Measurements from ENCODE around the gene DNASE1L1. TPM values are rescaled to one million over a fixed set of nuclear protein-coding genes. Genes with fewer than 3 reads are reported as not detected.
A peak's percentile ranks its signal among the peaks of the same experiment; 100 is the strongest.

DNASE1L1 gene
- total RNA-seq, 1 donor from 2014 or later, result 15.8 TPM

- no peak for TF ChIP-seq CTCF (IDR thresholded peaks at IDR 0.05; ENCODE audit: partially characterized antibody, unreplicated experiment)
- Mint-ChIP-seq H3K27ac (ENCODE audit: unreplicated experiment) (no peak overlapping the region), H3K27me3 (ENCODE audit: unreplicated experiment) (no peaks in the 10 kb centered on the region), H3K4me1 (ENCODE audit: low read depth, unreplicated experiment) (no peaks in the 10 kb centered on the region), H3K4me3 (ENCODE audit: unreplicated experiment) (peak overlapping the region; percentile 65), H3K36me3 (ENCODE audit: unreplicated experiment) (no peaks in the 10 kb centered on the region), H3K9me3 (ENCODE audit: unreplicated experiment) (no peaks in the 10 kb centered on the region)
- DNase-seq, result no peak
Observed at GRCh38 chrX:154444755-154445246, 35.7 kb upstream of the DNASE1L1 start.

- peak within 1 kb of the TSS; percentile 80 for H3K4me3 Mint-ChIP-seq (ENCODE audit: unreplicated experiment)
- DNase-seq, result peak; percentile 81
- no peaks in the 10 kb centered on the region for H3K36me3 Mint-ChIP-seq (ENCODE audit: unreplicated experiment)
- H3K27ac Mint-ChIP-seq (ENCODE audit: unreplicated experiment), result peak within 1 kb of the TSS; percentile 84
- no peak for TF ChIP-seq CTCF (IDR thresholded peaks at IDR 0.05; ENCODE audit: partially characterized antibody, unreplicated experiment)
- H3K4me1 Mint-ChIP-seq (ENCODE audit: low read depth, unreplicated experiment), result no peaks in the 10 kb centered on the region
- no peaks in the 10 kb centered on the region for H3K9me3 Mint-ChIP-seq (ENCODE audit: unreplicated experiment)
- no peaks in the 10 kb centered on the region for H3K27me3 Mint-ChIP-seq (ENCODE audit: unreplicated experiment)
Observed at GRCh38 chrX:154443992-154444754, 35.1 kb upstream of the DNASE1L1 start, which contains the start of gene FAM50A. TSS of gene FAM50A (plus strand) at chrX:154444141. CDS start at chrX:154444236, 95 bp downstream.

- peak overlapping the region; percentile 80 for H3K4me3 Mint-ChIP-seq (ENCODE audit: unreplicated experiment)
- H3K9me3 Mint-ChIP-seq (ENCODE audit: unreplicated experiment), result no peaks in the 10 kb centered on the region
- peak; percentile 29 for DNase-seq
- H3K27ac Mint-ChIP-seq (ENCODE audit: unreplicated experiment), result peak overlapping the region; percentile 84
- TF ChIP-seq CTCF (IDR thresholded peaks at IDR 0.05; ENCODE audit: partially characterized antibody, unreplicated experiment), result no peak
- H3K27me3 Mint-ChIP-seq (ENCODE audit: unreplicated experiment), result no peaks in the 10 kb centered on the region
- H3K4me1 Mint-ChIP-seq (ENCODE audit: low read depth, unreplicated experiment), result peaks cover 2% of the 10 kb centered on the region
- no peaks in the 10 kb centered on the region for H3K36me3 Mint-ChIP-seq (ENCODE audit: unreplicated experiment)
Observed at GRCh38 chrX:154443479-154443910, 34.4 kb upstream of the DNASE1L1 start.

GRCh38 chrX:154441984-154442707, 33.1 kb upstream of the DNASE1L1 start:
- H3K9me3 Mint-ChIP-seq (ENCODE audit: unreplicated experiment), result no peaks in the 10 kb centered on the region
- no peak for DNase-seq
- H3K27me3 Mint-ChIP-seq (ENCODE audit: unreplicated experiment), result peaks cover 6% of the 10 kb centered on the region
- H3K27ac Mint-ChIP-seq (ENCODE audit: unreplicated experiment), result no peak overlapping the region
- no peak for TF ChIP-seq CTCF (IDR thresholded peaks at IDR 0.05; ENCODE audit: partially characterized antibody, unreplicated experiment)
- no peaks in the 10 kb centered on the region for H3K36me3 Mint-ChIP-seq (ENCODE audit: unreplicated experiment)
- H3K4me3 Mint-ChIP-seq (ENCODE audit: unreplicated experiment), result no peak overlapping the region
- H3K4me1 Mint-ChIP-seq (ENCODE audit: low read depth, unreplicated experiment), result peaks cover 2% of the 10 kb centered on the region
